ENCODE measurements around the gene RIPOR3. TPM values are rescaled to one million over a fixed set of nuclear protein-coding genes. Genes with fewer than 3 reads are reported as not detected.
"Not testable (repeated sequence)": the region's sequence is repeated elsewhere in the genome, so short reads cannot be mapped to it uniquely, and the experiment has no call there.

RIPOR3 gene
- total RNA-seq, 1 donor from 2014 or later, result 0.44 TPM

GRCh38 chr20:50701041-50701963, 10.0 kb upstream of the RIPOR3 start:
- no peak for TF ChIP-seq CTCF (conservative IDR thresholded peaks at IDR 0.05)
- DNase-seq (ENCODE audit: low read depth, low spot score), result no peak
- Mint-ChIP-seq H3K27ac (ENCODE audit: unreplicated experiment) (no peak overlapping the region), H3K27me3 (ENCODE audit: low read depth) (peaks cover 11% of the 10 kb centered on the region), H3K4me3 (no peak overlapping the region), H3K9me3 (no peaks in the 10 kb centered on the region), H3K4me1 (no peaks in the 10 kb centered on the region), H3K36me3 (ENCODE audit: low read depth) (no peaks in the 10 kb centered on the region)

- DNase-seq (ENCODE audit: low read depth, low spot score), result no peak
- TF ChIP-seq CTCF (conservative IDR thresholded peaks at IDR 0.05), result no peak
- Mint-ChIP-seq H3K4me1 (peaks cover 11% of the 10 kb centered on the region), H3K36me3 (ENCODE audit: low read depth) (no peaks in the 10 kb centered on the region), H3K4me3 (no peak overlapping the region), H3K9me3 (no peaks in the 10 kb centered on the region), H3K27me3 (ENCODE audit: low read depth) (peaks cover 10% of the 10 kb centered on the region), H3K27ac (ENCODE audit: unreplicated experiment) (peak overlapping the region; percentile 71)
Observed at GRCh38 chr20:50699688-50700087, 8.3 kb upstream of the RIPOR3 start.

- H3K27ac Mint-ChIP-seq (ENCODE audit: unreplicated experiment), result peak overlapping the region; percentile 73
- H3K4me1 Mint-ChIP-seq, result peaks cover 14% of the 10 kb centered on the region
- H3K36me3 Mint-ChIP-seq (ENCODE audit: low read depth); H3K9me3 Mint-ChIP-seq; DNase-seq (ENCODE audit: low read depth, low spot score); H3K4me3 Mint-ChIP-seq: not testable (repeated sequence)
- peaks cover 13% of the 10 kb centered on the region for H3K27me3 Mint-ChIP-seq (ENCODE audit: low read depth)
Observed at GRCh38 chr20:50698255-50698654, 6.9 kb upstream of the RIPOR3 start.

GRCh38 chr20:50695135-50695872, 4.0 kb upstream of the RIPOR3 start:
- no peak for TF ChIP-seq CTCF (conservative IDR thresholded peaks at IDR 0.05)
- peak overlapping the region; percentile 21 for H3K4me3 Mint-ChIP-seq
- H3K36me3 Mint-ChIP-seq (ENCODE audit: low read depth), result no peaks in the 10 kb centered on the region
- peaks cover 35% of the 10 kb centered on the region for H3K4me1 Mint-ChIP-seq
- H3K27ac Mint-ChIP-seq (ENCODE audit: unreplicated experiment), result no peak overlapping the region
- H3K27me3 Mint-ChIP-seq (ENCODE audit: low read depth), result peaks cover 31% of the 10 kb centered on the region
- H3K9me3 Mint-ChIP-seq, result no peaks in the 10 kb centered on the region
- DNase-seq (ENCODE audit: low read depth, low spot score), result no peak

- no peaks in the 10 kb centered on the region for H3K36me3 Mint-ChIP-seq (ENCODE audit: low read depth)
- DNase-seq (ENCODE audit: low read depth, low spot score), result no peak
- H3K4me3 Mint-ChIP-seq, result peak overlapping the region; percentile 21
- H3K9me3 Mint-ChIP-seq, result no peaks in the 10 kb centered on the region
- peaks cover 37% of the 10 kb centered on the region for H3K27me3 Mint-ChIP-seq (ENCODE audit: low read depth)
- H3K27ac Mint-ChIP-seq (ENCODE audit: unreplicated experiment), result no peak overlapping the region
- H3K4me1 Mint-ChIP-seq, result peaks cover 41% of the 10 kb centered on the region
- no peak for TF ChIP-seq CTCF (conservative IDR thresholded peaks at IDR 0.05)
Observed at GRCh38 chr20:50694379-50695134, 3.2 kb upstream of the RIPOR3 start.

All from neural crest cell (in vitro differentiated cells).